DOHH2 (cell line): ENCODE data around the gene MICAL3.
A peak's percentile ranks its signal among the peaks of the same experiment; 100 is the strongest.
"Not testable (repeated sequence)": the region's sequence is repeated elsewhere in the genome, so short reads cannot be mapped to it uniquely, and the experiment has no call there.

Experiments
- H3F3A ChIP-seq: fragments of 200-600 bp; sonication (generic), shearing (Covaris generic); 2 replicates; pipeline ENCODE4 v1.6.0; 2016; ENCODE audit warnings: antibody characterized with exemption, mild to moderate bottlenecking; ENCODE audit not compliant: control insufficient read depth, insufficient read depth
- H3K27ac ChIP-seq: fragments of 200-600 bp; sonication (generic); 2 replicates; pipeline ENCODE4 v1.5.1; 2014; ENCODE audit warnings: low read depth, mild to moderate bottlenecking, low read length, moderate library complexity
- H3K27me3 ChIP-seq: fragments of 200-600 bp; sonication (generic); 2 replicates; pipeline ENCODE4 v1.6.1; 2014; ENCODE audit warnings: mild to moderate bottlenecking, low read length, mixed read lengths; ENCODE audit not compliant: control insufficient read depth
- H3K36me3 ChIP-seq: fragments of 200-600 bp; sonication (generic); 2 replicates; pipeline ENCODE4 v1.6.1; 2014; ENCODE audit warnings: mild to moderate bottlenecking, low read length, moderate library complexity, mixed read lengths; ENCODE audit not compliant: control insufficient read depth
- H3K4me1 ChIP-seq: fragments of 200-600 bp; sonication (generic); 2 replicates; pipeline ENCODE4 v1.6.1; 2014; ENCODE audit warnings: mild to moderate bottlenecking, low read length, mixed read lengths; ENCODE audit not compliant: control insufficient read depth
- H3K4me2 ChIP-seq: fragments of 200-600 bp; sonication (generic); 2 replicates; pipeline ENCODE4 v1.6.0; 2014; ENCODE audit warnings: mild to moderate bottlenecking, low read length, moderate library complexity
- H3K4me3 ChIP-seq: fragments of 200-600 bp; sonication (generic); 2 replicates; pipeline ENCODE4 v1.5.1; 2014; ENCODE audit warnings: mild to moderate bottlenecking, low read length, mixed read lengths
- H3K79me2 ChIP-seq: fragments of 200-600 bp; sonication (generic); 2 replicates; pipeline ENCODE4 v1.6.1; 2014; ENCODE audit warnings: mild to moderate bottlenecking, low read length, mixed read lengths; ENCODE audit not compliant: control insufficient read depth
- H3K9me2 ChIP-seq: fragments of 200-600 bp; sonication (generic); replicated peaks from 2 replicates; pipeline ENCODE4 v1.6.1; 2014; ENCODE audit warnings: mild to moderate bottlenecking, low read length, mixed read lengths; ENCODE audit not compliant: control insufficient read depth
- H3K9me3 ChIP-seq: fragments of 200-600 bp; sonication (generic); 2 replicates; pipeline ENCODE4 v1.6.1; 2014; ENCODE audit warnings: antibody characterized with exemption, low read length, mixed read lengths; ENCODE audit not compliant: control insufficient read depth, insufficient read depth
- H4K20me1 ChIP-seq: fragments of 200-600 bp; sonication (generic); 2 replicates; pipeline ENCODE4 v1.6.0; 2014; ENCODE audit warnings: low read depth, mild to moderate bottlenecking, antibody characterized with exemption, low read length, moderate library complexity; ENCODE audit not compliant: control insufficient read depth, insufficient read depth
- EZH2phosphoT487 ChIP-seq: fragments of 200-600 bp; sonication (generic); IDR thresholded peaks from 2 replicates; pipeline ENCODE4 v1.6.1; 2017; ENCODE audit warnings: borderline replicate concordance, mild to moderate bottlenecking, antibody characterized with exemption, low read length, moderate library complexity, mixed read lengths
- TF ChIP-seq, protein P1 (sequence below): fragments of 200-600 bp; sonication (generic); IDR thresholded peaks from one replicate; pipeline ENCODE4 v1.5.1; 2014; ENCODE audit warnings: antibody characterized with exemption, mild to moderate bottlenecking, low read depth, low read length; ENCODE audit not compliant: poor library complexity, severe bottlenecking

Gene MICAL3

GRCh38 chr22:18071968-18072310, 47.6 kb upstream of the MICAL3 start:
- H3K27me3 ChIP-seq, result no peaks in the 10 kb centered on the region
- peaks cover 80% of the 10 kb centered on the region for H3K4me1 ChIP-seq
- peak overlapping the region; percentile 67 for H3K4me2 ChIP-seq
- peaks cover 8% of the 10 kb centered on the region for H3K79me2 ChIP-seq
- H3F3A ChIP-seq, result peaks cover 15% of the 10 kb centered on the region
- TF ChIP-seq, protein P1, sequence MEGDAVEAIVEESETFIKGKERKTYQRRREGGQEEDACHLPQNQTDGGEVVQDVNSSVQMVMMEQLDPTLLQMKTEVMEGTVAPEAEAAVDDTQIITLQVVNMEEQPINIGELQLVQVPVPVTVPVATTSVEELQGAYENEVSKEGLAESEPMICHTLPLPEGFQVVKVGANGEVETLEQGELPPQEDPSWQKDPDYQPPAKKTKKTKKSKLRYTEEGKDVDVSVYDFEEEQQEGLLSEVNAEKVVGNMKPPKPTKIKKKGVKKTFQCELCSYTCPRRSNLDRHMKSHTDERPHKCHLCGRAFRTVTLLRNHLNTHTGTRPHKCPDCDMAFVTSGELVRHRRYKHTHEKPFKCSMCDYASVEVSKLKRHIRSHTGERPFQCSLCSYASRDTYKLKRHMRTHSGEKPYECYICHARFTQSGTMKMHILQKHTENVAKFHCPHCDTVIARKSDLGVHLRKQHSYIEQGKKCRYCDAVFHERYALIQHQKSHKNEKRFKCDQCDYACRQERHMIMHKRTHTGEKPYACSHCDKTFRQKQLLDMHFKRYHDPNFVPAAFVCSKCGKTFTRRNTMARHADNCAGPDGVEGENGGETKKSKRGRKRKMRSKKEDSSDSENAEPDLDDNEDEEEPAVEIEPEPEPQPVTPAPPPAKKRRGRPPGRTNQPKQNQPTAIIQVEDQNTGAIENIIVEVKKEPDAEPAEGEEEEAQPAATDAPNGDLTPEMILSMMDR, result peak; percentile 18
- TF ChIP-seq EZH2phosphoT487, result no peak
- H3K9me3 ChIP-seq, result no peaks in the 10 kb centered on the region
- H3K4me3 ChIP-seq, result peak overlapping the region; percentile 52
- H3K9me2 ChIP-seq, result no peaks in the 10 kb centered on the region
- peak overlapping the region; percentile 24 for H3K27ac ChIP-seq
- H3K36me3 ChIP-seq, result 0 out of 2 replicates have a peak, but pooled peaks cover 4% of the 10 kb centered on the region
- no peaks in the 10 kb centered on the region for H4K20me1 ChIP-seq

GRCh38 chr22:18071307-18071967, 47.1 kb upstream of the MICAL3 start:
- not testable (repeated sequence) for H3K27me3 ChIP-seq, H3K9me2 ChIP-seq, H3K79me2 ChIP-seq, H3K9me3 ChIP-seq, H3K36me3 ChIP-seq, H4K20me1 ChIP-seq
- TF ChIP-seq, protein P1, result peak; percentile 13
- Histone ChIP-seq H3K27ac (peak overlapping the region; percentile 24), H3K4me3 (peak overlapping the region; percentile 52), H3F3A (peaks cover 15% of the 10 kb centered on the region), H3K4me1 (peaks cover 80% of the 10 kb centered on the region), H3K4me2 (peak overlapping the region; percentile 67)

DNA sequence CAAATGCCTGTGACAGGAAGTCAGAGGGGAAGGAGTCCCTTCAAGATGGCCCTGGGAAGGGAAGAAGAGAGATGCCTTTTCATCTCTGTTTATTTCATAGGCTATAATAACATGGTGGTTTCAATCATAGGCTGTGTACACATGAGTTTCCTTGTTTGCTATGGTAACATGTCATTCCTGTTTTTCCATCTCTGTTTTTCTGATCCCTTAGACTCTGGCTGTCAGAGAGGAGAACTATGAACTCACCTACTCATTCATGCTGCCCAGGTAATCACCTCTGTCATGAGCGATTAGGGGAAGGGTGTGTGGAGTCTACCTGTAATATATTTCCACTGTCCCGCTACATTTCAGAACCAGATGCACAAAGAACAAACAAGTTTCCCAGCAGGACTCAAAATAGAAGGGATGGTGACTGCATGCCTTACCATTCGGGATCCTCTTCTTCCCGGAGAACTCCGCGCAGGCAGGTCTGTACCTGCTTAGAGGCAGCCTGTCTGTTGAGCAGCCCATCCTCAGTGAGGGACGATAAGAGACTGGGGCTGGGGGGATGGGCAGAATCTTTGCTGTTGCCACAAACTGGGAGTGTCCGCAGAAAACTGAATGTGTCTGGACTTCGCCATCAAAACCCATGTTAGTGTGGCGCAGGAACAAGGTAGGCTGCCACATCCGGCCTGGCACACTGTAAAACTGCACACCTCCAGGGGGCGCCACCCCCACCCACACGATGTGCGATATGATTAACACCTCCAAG, 46.4 kb upstream of the MICAL3 start:
- H4K20me1 ChIP-seq, result no peaks in the 10 kb centered on the region
- peaks cover 21% of the 10 kb centered on the region for H3F3A ChIP-seq
- peak overlapping the region; percentile 52 for H3K4me3 ChIP-seq
- H3K4me1 ChIP-seq, result peaks cover 80% of the 10 kb centered on the region
- H3K79me2 ChIP-seq, result no peaks in the 10 kb centered on the region
- peaks cover 7% of the 10 kb centered on the region; the same call in 1 of the 2 replicates for H3K36me3 ChIP-seq
- H3K9me3 ChIP-seq, result no peaks in the 10 kb centered on the region
- no peaks in the 10 kb centered on the region for H3K27me3 ChIP-seq
- TF ChIP-seq, protein P1, result peak; percentile 95
- no peak for TF ChIP-seq EZH2phosphoT487
- H3K9me2 ChIP-seq, result no peaks in the 10 kb centered on the region
- peak overlapping the region; percentile 67 for H3K4me2 ChIP-seq
- H3K27ac ChIP-seq, result no peak overlapping the region
